ENCODE results near the gene HIP1. TPM values are rescaled to one million over a fixed set of nuclear protein-coding genes. Genes with fewer than 3 reads are reported as not detected.

Gene HIP1
- total RNA-seq, 1 donor from 2014 or later, result 49.3 TPM

DNA sequence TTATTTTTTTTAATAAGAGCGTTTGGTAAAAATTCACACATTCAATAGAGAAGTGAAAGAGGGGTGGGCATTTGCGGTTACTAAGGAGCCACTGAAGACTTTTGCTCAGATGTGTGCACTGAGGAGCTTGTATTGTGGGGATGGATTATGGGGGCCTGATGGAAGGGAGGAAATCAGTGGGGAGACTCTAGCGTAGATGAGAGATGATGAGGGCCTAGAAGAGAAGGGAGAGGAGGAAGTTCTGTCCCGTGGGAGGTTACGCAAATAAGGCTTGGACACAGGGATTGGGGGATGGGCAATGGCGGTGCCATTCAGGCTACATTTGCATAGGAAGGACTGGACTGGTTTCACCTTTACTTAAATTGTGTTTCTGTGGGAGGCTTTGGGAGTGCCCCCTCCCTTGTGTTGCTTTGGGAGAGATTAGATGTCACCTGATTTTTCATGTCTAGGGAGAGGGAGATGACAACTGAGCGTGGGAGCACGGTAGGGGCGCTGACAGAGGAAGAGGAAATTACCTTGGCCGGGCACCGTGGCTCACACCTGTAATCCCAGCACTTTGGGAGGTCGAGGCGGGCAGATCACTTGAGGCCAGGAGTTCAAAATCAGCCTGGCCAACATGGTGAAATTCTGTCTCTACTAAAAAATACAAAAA is 2.2 kb upstream of the HIP1 start:
- Mint-ChIP-seq H3K4me3 (ENCODE audit: unreplicated experiment) (no peak overlapping the region), H3K27ac (ENCODE audit: unreplicated experiment) (no peak overlapping the region), H3K36me3 (ENCODE audit: low read depth, unreplicated experiment) (no peaks in the 10 kb centered on the region), H3K27me3 (ENCODE audit: unreplicated experiment) (peaks cover 7% of the 10 kb centered on the region), H3K4me1 (ENCODE audit: unreplicated experiment) (peaks cover 10% of the 10 kb centered on the region), H3K9me3 (ENCODE audit: unreplicated experiment) (no peaks in the 10 kb centered on the region)
- DNase-seq (ENCODE audit: low spot score), result no peak
- TF ChIP-seq, protein P1, sequence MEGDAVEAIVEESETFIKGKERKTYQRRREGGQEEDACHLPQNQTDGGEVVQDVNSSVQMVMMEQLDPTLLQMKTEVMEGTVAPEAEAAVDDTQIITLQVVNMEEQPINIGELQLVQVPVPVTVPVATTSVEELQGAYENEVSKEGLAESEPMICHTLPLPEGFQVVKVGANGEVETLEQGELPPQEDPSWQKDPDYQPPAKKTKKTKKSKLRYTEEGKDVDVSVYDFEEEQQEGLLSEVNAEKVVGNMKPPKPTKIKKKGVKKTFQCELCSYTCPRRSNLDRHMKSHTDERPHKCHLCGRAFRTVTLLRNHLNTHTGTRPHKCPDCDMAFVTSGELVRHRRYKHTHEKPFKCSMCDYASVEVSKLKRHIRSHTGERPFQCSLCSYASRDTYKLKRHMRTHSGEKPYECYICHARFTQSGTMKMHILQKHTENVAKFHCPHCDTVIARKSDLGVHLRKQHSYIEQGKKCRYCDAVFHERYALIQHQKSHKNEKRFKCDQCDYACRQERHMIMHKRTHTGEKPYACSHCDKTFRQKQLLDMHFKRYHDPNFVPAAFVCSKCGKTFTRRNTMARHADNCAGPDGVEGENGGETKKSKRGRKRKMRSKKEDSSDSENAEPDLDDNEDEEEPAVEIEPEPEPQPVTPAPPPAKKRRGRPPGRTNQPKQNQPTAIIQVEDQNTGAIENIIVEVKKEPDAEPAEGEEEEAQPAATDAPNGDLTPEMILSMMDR (IDR thresholded peaks at IDR 0.05; ENCODE audit: unreplicated experiment), result no peak

DNA sequence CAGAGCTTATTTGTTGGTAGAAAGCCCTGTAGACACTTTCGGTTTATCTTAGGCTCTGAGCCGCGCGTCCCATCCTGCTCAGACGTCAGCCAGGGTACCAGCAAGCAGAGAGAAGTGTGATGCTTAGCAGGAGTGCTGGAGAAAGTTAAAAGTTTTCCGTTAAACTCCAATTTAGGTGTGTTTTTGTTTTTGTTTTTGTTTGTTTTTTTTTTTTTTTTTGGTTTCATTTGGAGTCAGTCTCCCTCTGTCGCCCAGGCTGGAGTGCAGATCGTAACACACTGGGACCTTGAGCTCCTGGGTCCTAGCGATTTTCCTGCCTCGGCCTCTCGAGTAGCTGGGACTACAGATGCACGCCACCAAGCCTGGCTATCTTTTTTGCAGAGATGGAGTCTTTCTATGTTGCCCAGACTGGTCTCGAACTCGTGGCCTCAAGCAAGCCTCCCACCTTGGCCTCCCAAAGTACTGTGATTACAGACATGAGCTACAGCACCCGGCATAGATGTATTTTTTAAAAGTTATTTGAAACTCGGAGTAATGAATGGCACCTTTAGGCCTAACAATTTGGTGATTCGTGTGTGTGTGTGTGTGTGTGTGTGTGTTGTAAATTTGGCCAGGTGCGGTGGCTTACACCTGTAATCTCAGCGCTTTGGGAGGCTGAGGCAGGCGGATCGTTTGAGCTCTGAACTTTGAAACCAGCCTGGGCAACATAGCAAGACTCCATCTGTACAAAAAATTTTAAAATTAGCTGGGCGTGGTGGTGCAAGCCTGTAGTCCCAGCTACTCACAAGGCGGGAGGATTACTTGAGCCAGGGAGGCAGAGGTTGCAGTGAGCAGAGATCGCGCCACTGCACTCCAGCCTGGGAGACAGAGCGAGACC is 1.3 kb upstream of the HIP1 start:
- peaks cover 10% of the 10 kb centered on the region for H3K4me1 Mint-ChIP-seq (ENCODE audit: unreplicated experiment)
- no peaks in the 10 kb centered on the region for H3K36me3 Mint-ChIP-seq (ENCODE audit: low read depth, unreplicated experiment)

DNA sequence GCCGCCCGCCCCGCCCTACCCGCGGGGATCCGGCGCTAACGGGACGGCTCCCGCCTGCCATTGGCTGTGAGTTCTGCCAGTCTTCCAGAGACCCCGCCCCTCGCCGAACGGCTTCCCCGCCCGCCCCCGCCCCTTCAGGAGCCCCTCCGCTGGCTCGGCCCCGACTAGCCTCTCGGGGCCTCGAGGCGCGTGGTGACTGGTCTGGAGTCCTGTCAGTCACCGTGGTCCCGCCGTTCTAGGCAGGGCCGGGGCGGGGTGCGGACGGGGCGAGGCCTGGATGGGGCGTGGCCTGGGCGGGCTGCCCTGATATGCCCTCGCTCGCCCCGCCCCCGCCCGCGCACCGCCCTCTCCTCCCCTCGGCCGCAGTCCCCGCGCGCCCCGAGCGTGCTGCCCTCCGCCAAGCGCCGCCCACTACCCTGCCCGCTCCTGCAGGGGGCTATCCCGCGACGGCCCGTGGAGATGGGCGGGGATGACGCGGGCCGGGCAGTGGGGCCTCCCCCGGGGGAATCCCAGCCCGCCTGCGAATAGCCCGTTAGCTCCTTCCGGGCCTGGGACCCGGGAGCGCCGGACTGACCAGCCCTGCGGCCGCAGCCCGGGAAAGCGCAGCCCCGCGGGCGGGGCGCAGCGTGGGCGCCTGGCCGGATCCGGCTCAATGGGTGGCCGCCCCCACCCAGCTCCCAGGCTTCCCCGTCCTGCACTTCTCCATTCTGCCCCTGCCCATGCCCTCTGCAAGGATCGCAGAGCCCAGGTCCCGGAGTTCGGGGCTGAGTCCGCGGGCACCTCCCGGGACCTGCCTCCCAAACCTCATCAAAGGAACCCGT is 444 bp upstream of the HIP1 start:
- Mint-ChIP-seq H3K4me1 (ENCODE audit: unreplicated experiment) (peaks cover 10% of the 10 kb centered on the region), H3K36me3 (ENCODE audit: low read depth, unreplicated experiment) (no peaks in the 10 kb centered on the region), H3K27me3 (ENCODE audit: unreplicated experiment) (peaks cover 7% of the 10 kb centered on the region), H3K4me3 (ENCODE audit: unreplicated experiment) (peak overlapping the region; percentile 95), H3K9me3 (ENCODE audit: unreplicated experiment) (no peaks in the 10 kb centered on the region), H3K27ac (ENCODE audit: unreplicated experiment) (peak overlapping the region; percentile 78)
- TF ChIP-seq, protein P1 (IDR thresholded peaks at IDR 0.05; ENCODE audit: unreplicated experiment), result no peak
- DNase-seq (ENCODE audit: low spot score), result peak; percentile 100

More for the DNA sequence above, 1.3 kb upstream of the HIP1 start:
- TF ChIP-seq, protein P1 (IDR thresholded peaks at IDR 0.05; ENCODE audit: unreplicated experiment), result no peak
- peak overlapping the region; percentile 78 for H3K27ac Mint-ChIP-seq (ENCODE audit: unreplicated experiment)
- peaks cover 7% of the 10 kb centered on the region for H3K27me3 Mint-ChIP-seq (ENCODE audit: unreplicated experiment)
- H3K4me3 Mint-ChIP-seq (ENCODE audit: unreplicated experiment), result peak overlapping the region; percentile 95
- no peaks in the 10 kb centered on the region for H3K9me3 Mint-ChIP-seq (ENCODE audit: unreplicated experiment)
- no peak for DNase-seq (ENCODE audit: low spot score)

DNA sequence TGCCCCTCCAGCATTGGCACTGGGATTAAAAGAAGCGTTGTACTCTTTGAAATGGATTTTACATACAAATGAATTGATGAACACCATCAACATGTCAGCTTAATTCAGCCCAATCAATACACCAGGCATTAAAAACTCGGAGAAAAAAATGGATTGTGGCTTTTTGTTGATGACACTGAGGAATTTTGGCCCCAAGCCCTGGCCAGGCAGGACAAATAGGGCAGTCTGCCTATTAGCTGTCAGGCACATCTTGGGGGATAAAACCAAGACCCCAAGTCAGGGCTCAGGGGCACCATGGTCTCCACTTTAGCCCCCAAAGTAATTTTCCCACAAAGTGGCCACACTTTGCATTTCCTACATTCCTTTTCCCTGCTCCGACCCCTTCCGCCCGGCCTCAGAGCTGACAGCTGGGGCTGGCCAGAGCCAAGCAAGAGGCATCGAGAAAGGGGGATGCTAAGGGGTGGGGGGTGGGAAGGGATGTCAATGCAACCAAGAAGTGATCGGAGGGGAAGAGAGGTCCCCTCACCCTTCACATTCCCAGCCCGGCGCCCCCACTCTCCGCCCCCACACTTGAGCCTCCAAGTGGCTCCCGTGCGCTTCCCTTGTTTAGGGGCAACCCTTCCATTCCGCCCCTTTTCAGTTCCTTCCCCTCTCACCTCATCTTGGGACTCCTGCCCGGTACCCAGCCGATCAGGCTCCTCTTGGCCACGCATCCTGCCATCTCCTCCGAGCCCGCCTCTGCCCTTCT is 711 bp downstream of the HIP1 start:
- H3K36me3 Mint-ChIP-seq (ENCODE audit: low read depth, unreplicated experiment), result no peaks in the 10 kb centered on the region
- peak overlapping the region; percentile 18 for H3K27ac Mint-ChIP-seq (ENCODE audit: unreplicated experiment)
- H3K9me3 Mint-ChIP-seq (ENCODE audit: unreplicated experiment), result no peaks in the 10 kb centered on the region
- TF ChIP-seq, protein P1 (IDR thresholded peaks at IDR 0.05; ENCODE audit: unreplicated experiment), result no peak
- H3K4me3 Mint-ChIP-seq (ENCODE audit: unreplicated experiment), result peak overlapping the region; percentile 95
- peaks cover 8% of the 10 kb centered on the region for H3K27me3 Mint-ChIP-seq (ENCODE audit: unreplicated experiment)
- peaks cover 10% of the 10 kb centered on the region for H3K4me1 Mint-ChIP-seq (ENCODE audit: unreplicated experiment)
- peak; percentile 17 for DNase-seq (ENCODE audit: low spot score)
